Cerebellar nuclear complex (tissue), 1 donor: ENCODE results near the gene CARD14.
"Not testable (repeated sequence)": the region's sequence is repeated elsewhere in the genome, so short reads cannot be mapped to it uniquely, and the experiment has no call there.

Experiments
- DNase-seq, 2 experiments: peaks; one replicate each; lab custom pipeline; 2025; lab: John Stamatoyannopoulos, UW

Gene CARD14

GRCh38 chr17:80248894-80249710, 79.3 kb downstream of the CARD14 start:
- DNase-seq, result no peak

GRCh38 chr17:80251966-80252365, 82.1 kb downstream of the CARD14 start:
- DNase-seq, result no peak

- no peak for DNase-seq
Observed at GRCh38 chr17:80252871-80253270, 83.0 kb downstream of the CARD14 start.

GRCh38 chr17:80253631-80254395, 84.0 kb downstream of the CARD14 start:
- no peak for DNase-seq

- no peak for DNase-seq
Observed at GRCh38 chr17:80254396-80255251, 84.8 kb downstream of the CARD14 start.

GRCh38 chr17:80256034-80256350, 86.2 kb downstream of the CARD14 start:
- DNase-seq, result no peak

- no peak for DNase-seq
Observed at GRCh38 chr17:80257716-80258213, 87.9 kb downstream of the CARD14 start.

- DNase-seq, result not testable (repeated sequence)
Observed at GRCh38 chr17:80258296-80258695, 88.5 kb downstream of the CARD14 start.
